ENCODE measurements around the gene NCEH1. TPM values are rescaled to one million over a fixed set of nuclear protein-coding genes. Genes with fewer than 3 reads are reported as not detected.

NCEH1 gene
- total RNA-seq, 1 donor from 2014 or later, result 4.5 TPM

GRCh38 chr3:172697558-172697957, 13.3 kb downstream of the NCEH1 start:
- peaks cover 2% of the 10 kb centered on the region for H3K36me3 Mint-ChIP-seq (ENCODE audit: low read depth)
- CTCF ChIA-PET, result no interaction called here
- no peak for DNase-seq

GRCh38 chr3:172696357-172696756, 14.5 kb downstream of the NCEH1 start:
- Mint-ChIP-seq H3K27ac (no peak overlapping the region), H3K4me1 (peaks cover 15% of the 10 kb centered on the region), H3K27me3 (no peaks in the 10 kb centered on the region), H3K9me3 (no peaks in the 10 kb centered on the region), H3K4me3 (no peak overlapping the region), H3K36me3 (ENCODE audit: low read depth) (no peaks in the 10 kb centered on the region)
- CTCF ChIA-PET, result no interaction called here
- intact Hi-C loops (cut with micrococcal nuclease), result no loop called here
- POLR2A ChIA-PET, result no interaction called here
- no peak for ATAC-seq (ENCODE audit: low read depth)
- DNase-seq, result no peak
- TF ChIP-seq CTCF (IDR thresholded peaks at IDR 0.05), result no peak

More at GRCh38 chr3:172697558-172697957, 13.3 kb downstream of the NCEH1 start:
- H3K4me1 Mint-ChIP-seq, result peaks cover 14% of the 10 kb centered on the region
- H3K27ac Mint-ChIP-seq, result no peak overlapping the region
- intact Hi-C loops (cut with micrococcal nuclease), result no loop called here
- H3K4me3 Mint-ChIP-seq, result no peak overlapping the region
- no peak for ATAC-seq (ENCODE audit: low read depth)
- POLR2A ChIA-PET, result no interaction called here
- no peaks in the 10 kb centered on the region for H3K9me3 Mint-ChIP-seq
- no peak for TF ChIP-seq CTCF (IDR thresholded peaks at IDR 0.05)
- no peaks in the 10 kb centered on the region for H3K27me3 Mint-ChIP-seq

GRCh38 chr3:172694573-172695246, 16.2 kb downstream of the NCEH1 start:
- DNase-seq (no peak), ATAC-seq (ENCODE audit: low read depth) (no peak)
- POLR2A ChIA-PET, result no interaction called here
- intact Hi-C loops (cut with micrococcal nuclease), result no loop called here
- H3K4me3 Mint-ChIP-seq, result no peak overlapping the region
- peaks cover 15% of the 10 kb centered on the region for H3K4me1 Mint-ChIP-seq
- no peak overlapping the region for H3K27ac Mint-ChIP-seq
- CTCF ChIA-PET, result no interaction called here
- no peaks in the 10 kb centered on the region for H3K9me3 Mint-ChIP-seq
- H3K36me3 Mint-ChIP-seq (ENCODE audit: low read depth), result no peaks in the 10 kb centered on the region
- TF ChIP-seq CTCF (IDR thresholded peaks at IDR 0.05), result no peak
- no peaks in the 10 kb centered on the region for H3K27me3 Mint-ChIP-seq

- ChIA-PET CTCF (interaction anchor here (1.6 kb wide), 1 partner anchor 20 kb away, joined by 4 read pairs; no protein-coding TSS in a partner anchor), POLR2A (interaction anchor here (1.0 kb wide), 1 partner anchor 18 kb away, joined by 3 read pairs; the partner anchor contains the start of gene NCEH1)
- H3K36me3 Mint-ChIP-seq (ENCODE audit: low read depth), result no peaks in the 10 kb centered on the region
- no peaks in the 10 kb centered on the region for H3K9me3 Mint-ChIP-seq
- H3K27ac Mint-ChIP-seq, result peak overlapping the region; percentile 71
- H3K4me1 Mint-ChIP-seq, result peaks cover 11% of the 10 kb centered on the region
- no peak for DNase-seq
- H3K4me3 Mint-ChIP-seq, result no peak overlapping the region
- no peak for ATAC-seq (ENCODE audit: low read depth)
- H3K27me3 Mint-ChIP-seq, result no peaks in the 10 kb centered on the region
- no peak for TF ChIP-seq CTCF (IDR thresholded peaks at IDR 0.05)
- intact Hi-C loops (cut with micrococcal nuclease), result no loop called here
These were observed 18.0 kb downstream of the NCEH1 start for GRCh38 chr3:172692751-172693338.

DNA sequence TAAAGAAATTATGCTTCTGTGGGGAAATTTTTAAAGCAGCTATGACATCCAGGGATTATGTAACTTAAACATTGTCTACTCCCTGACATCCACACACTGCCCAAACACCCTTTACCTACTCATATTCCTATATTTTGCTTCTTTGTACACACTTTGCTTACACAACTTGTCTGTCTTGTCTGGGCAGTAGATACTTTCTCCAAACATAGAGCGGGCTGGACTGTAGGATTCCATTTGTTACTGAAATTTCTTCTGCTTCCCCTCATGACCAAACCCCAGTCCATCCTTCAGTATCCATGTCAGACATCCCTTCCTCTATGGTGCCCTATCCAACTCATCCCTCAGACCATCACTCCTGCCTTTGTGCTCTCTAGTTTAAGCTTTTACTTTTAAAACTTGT, 19.9 kb downstream of the NCEH1 start:
- Mint-ChIP-seq H3K27ac (no peak overlapping the region), H3K4me3 (no peak overlapping the region), H3K4me1 (peaks cover 11% of the 10 kb centered on the region), H3K27me3 (no peaks in the 10 kb centered on the region), H3K36me3 (ENCODE audit: low read depth) (no peaks in the 10 kb centered on the region), H3K9me3 (no peaks in the 10 kb centered on the region)
- DNase-seq (no peak), ATAC-seq (ENCODE audit: low read depth) (no peak)
- intact Hi-C loops (cut with micrococcal nuclease), result no loop called here
- no peak for TF ChIP-seq CTCF (IDR thresholded peaks at IDR 0.05)
- POLR2A ChIA-PET, result no interaction called here
- CTCF ChIA-PET, result no interaction called here

Measured in activated B cell treated with CpG ODN at 0.5 μM for 24 hours (primary cell).